ENCODE measurements around the gene CDCA7L.

Gene CDCA7L

DNA sequence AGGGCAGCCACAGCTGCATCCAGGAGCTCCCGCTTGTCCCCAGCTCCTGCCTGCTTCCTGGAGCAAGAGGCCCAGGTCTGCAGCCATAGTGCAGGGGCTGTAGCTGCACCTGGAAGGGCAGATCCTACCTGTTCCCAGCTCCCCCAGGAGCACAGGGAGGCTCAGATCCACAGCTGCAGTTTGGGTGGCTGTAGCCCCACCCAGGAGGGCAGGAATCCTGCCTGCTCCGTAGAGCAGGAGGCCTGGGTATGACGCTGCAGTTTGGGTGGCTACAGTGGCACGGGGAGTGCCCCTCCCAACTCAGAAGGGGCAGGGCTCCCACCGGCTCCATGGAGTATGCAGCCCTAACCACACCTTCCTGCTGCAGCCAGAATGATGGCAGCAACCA is 26.7 kb upstream of the CDCA7L start:
- Histone ChIP-seq H3K36me3 (ENCODE audit: insufficient read depth, low read length) (no peaks in the 10 kb centered on the region), H3F3A (ENCODE audit: low read depth) (no peaks in the 10 kb centered on the region; the same call in 1 of the 2 replicates), H3K4me2 (ENCODE audit: low read depth, low read length, poor library complexity, severe bottlenecking) (peak overlapping the region; percentile 63), H2AFZ (ENCODE audit: low read length) (peak overlapping the region; percentile 77), H3K4me1 (ENCODE audit: insufficient read depth, low read length, poor library complexity, severe bottlenecking) (peaks cover 36% of the 10 kb centered on the region), H3K27me3 (ENCODE audit: insufficient read depth, low read length, poor library complexity, severe bottlenecking) (no peaks in the 10 kb centered on the region), H3K79me2 (ENCODE audit: insufficient read depth, low read length) (no peaks in the 10 kb centered on the region), H3K9ac (ENCODE audit: low read depth, low read length, poor library complexity, severe bottlenecking) (peak overlapping the region; percentile 44), H3K4me3 (ENCODE audit: low read length, poor library complexity, severe bottlenecking) (peak overlapping the region; percentile 51), H3K9me2 (replicated peaks; ENCODE audit: low read depth, low read length) (no peaks in the 10 kb centered on the region), H3K9me3 (ENCODE audit: insufficient read depth, low read depth, low read length) (0 out of 2 replicates have a peak, but pooled peaks cover 5% of the 10 kb centered on the region), H4K20me1 (ENCODE audit: insufficient read depth, low read length, poor library complexity, severe bottlenecking) (no peaks in the 10 kb centered on the region)
- TF ChIP-seq, protein P1, sequence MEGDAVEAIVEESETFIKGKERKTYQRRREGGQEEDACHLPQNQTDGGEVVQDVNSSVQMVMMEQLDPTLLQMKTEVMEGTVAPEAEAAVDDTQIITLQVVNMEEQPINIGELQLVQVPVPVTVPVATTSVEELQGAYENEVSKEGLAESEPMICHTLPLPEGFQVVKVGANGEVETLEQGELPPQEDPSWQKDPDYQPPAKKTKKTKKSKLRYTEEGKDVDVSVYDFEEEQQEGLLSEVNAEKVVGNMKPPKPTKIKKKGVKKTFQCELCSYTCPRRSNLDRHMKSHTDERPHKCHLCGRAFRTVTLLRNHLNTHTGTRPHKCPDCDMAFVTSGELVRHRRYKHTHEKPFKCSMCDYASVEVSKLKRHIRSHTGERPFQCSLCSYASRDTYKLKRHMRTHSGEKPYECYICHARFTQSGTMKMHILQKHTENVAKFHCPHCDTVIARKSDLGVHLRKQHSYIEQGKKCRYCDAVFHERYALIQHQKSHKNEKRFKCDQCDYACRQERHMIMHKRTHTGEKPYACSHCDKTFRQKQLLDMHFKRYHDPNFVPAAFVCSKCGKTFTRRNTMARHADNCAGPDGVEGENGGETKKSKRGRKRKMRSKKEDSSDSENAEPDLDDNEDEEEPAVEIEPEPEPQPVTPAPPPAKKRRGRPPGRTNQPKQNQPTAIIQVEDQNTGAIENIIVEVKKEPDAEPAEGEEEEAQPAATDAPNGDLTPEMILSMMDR (conservative IDR thresholded peaks at IDR 0.05; ENCODE audit: low read length) = no peak
- TF ChIP-seq EZH2phosphoT487 (IDR thresholded peaks at IDR 0.05; ENCODE audit: borderline replicate concordance) = no peak

- peak overlapping the region; percentile 63 for H3K4me2 ChIP-seq (ENCODE audit: low read depth, low read length, poor library complexity, severe bottlenecking)
- no peaks in the 10 kb centered on the region for H3K27me3 ChIP-seq (ENCODE audit: insufficient read depth, low read length, poor library complexity, severe bottlenecking)
- H3K79me2 ChIP-seq (ENCODE audit: insufficient read depth, low read length) = no peaks in the 10 kb centered on the region
- no peaks in the 10 kb centered on the region; the same call in 1 of the 2 replicates for H3F3A ChIP-seq (ENCODE audit: low read depth)
- H3K36me3 ChIP-seq (ENCODE audit: insufficient read depth, low read length) = no peaks in the 10 kb centered on the region
- peaks cover 41% of the 10 kb centered on the region for H3K4me1 ChIP-seq (ENCODE audit: insufficient read depth, low read length, poor library complexity, severe bottlenecking)
- 0 out of 2 replicates have a peak, but pooled peaks cover 5% of the 10 kb centered on the region for H3K9me3 ChIP-seq (ENCODE audit: insufficient read depth, low read depth, low read length)
- H3K4me3 ChIP-seq (ENCODE audit: low read length, poor library complexity, severe bottlenecking) = peak overlapping the region; percentile 51
- TF ChIP-seq, protein P1 (conservative IDR thresholded peaks at IDR 0.05; ENCODE audit: low read length) = no peak
- no peaks in the 10 kb centered on the region for H3K9me2 ChIP-seq (replicated peaks; ENCODE audit: low read depth, low read length)
- H3K9ac ChIP-seq (ENCODE audit: low read depth, low read length, poor library complexity, severe bottlenecking) = peak overlapping the region; percentile 44
- H4K20me1 ChIP-seq (ENCODE audit: insufficient read depth, low read length, poor library complexity, severe bottlenecking) = no peaks in the 10 kb centered on the region
- H2AFZ ChIP-seq (ENCODE audit: low read length) = peak overlapping the region; percentile 77
Observed at GRCh38 chr7:21971780-21972396, 26.2 kb upstream of the CDCA7L start.

DNA sequence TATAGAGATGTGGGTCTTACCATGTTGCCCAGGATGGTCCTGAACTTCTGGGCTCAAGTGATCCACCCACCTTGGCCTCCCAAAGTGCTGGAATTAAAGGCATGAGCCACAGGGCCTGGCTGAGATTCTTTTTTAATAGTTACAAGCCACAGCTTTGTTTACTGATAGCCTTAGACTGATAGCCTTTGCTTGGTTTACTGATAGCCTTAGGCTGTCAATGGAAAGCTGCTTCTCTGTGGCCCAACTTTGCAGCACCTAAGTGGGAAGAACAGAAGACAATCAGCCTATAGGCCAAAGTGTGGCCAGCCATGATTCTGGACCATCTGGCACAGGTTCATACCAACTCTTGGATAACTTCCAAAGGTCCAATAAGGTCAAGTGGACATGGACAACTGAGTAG is 24.1 kb upstream of the CDCA7L start:
- Histone ChIP-seq H3K4me2 (ENCODE audit: low read depth, low read length, poor library complexity, severe bottlenecking) (no peak overlapping the region), H3K79me2 (ENCODE audit: insufficient read depth, low read length) (no peaks in the 10 kb centered on the region)
- TF ChIP-seq EZH2phosphoT487 (IDR thresholded peaks at IDR 0.05; ENCODE audit: borderline replicate concordance) = no peak
- TF ChIP-seq, protein P1 (conservative IDR thresholded peaks at IDR 0.05; ENCODE audit: low read length) = no peak

More for the DNA sequence above, 24.1 kb upstream of the CDCA7L start:
- Histone ChIP-seq H3K9ac (ENCODE audit: low read depth, low read length, poor library complexity, severe bottlenecking) (no peak overlapping the region), H3F3A (ENCODE audit: low read depth) (no peaks in the 10 kb centered on the region; the same call in 1 of the 2 replicates), H2AFZ (ENCODE audit: low read length) (no peak overlapping the region), H4K20me1 (ENCODE audit: insufficient read depth, low read length, poor library complexity, severe bottlenecking) (no peaks in the 10 kb centered on the region), H3K36me3 (ENCODE audit: insufficient read depth, low read length) (no peaks in the 10 kb centered on the region), H3K27me3 (ENCODE audit: insufficient read depth, low read length, poor library complexity, severe bottlenecking) (no peaks in the 10 kb centered on the region), H3K4me3 (ENCODE audit: low read length, poor library complexity, severe bottlenecking) (no peak overlapping the region), H3K4me1 (ENCODE audit: insufficient read depth, low read length, poor library complexity, severe bottlenecking) (peaks cover 52% of the 10 kb centered on the region), H3K9me3 (ENCODE audit: insufficient read depth, low read depth, low read length) (0 out of 2 replicates have a peak, but pooled peaks cover 5% of the 10 kb centered on the region), H3K9me2 (replicated peaks; ENCODE audit: low read depth, low read length) (no peaks in the 10 kb centered on the region)

Measured in Loucy (cell line).